Stimulated activated naive CD8-positive, alpha-beta T cell treated with anti-CD3 and anti-CD28 coated beads, Interleukin-15, Interleukin-2, amounts not matched to agents 100 ng/mL and 50 ng/mL, for 24 hours (primary cell): Measurements from ENCODE around the gene PTGFRN.
"Not testable (repeated sequence)": the region's sequence is repeated elsewhere in the genome, so short reads cannot be mapped to it uniquely, and the experiment has no call there.

Experiments used
- H3K27ac Mint-ChIP-seq: one replicate; pipeline ENCODE4 v1.8.0; 2021; ENCODE audit warnings: mild to moderate bottlenecking, mixed read lengths
- H3K27me3 Mint-ChIP-seq: one replicate; pipeline ENCODE4 v1.8.0; 2021; ENCODE audit warnings: mixed read lengths
- H3K36me3 Mint-ChIP-seq: one replicate; pipeline ENCODE4 v1.8.0; 2021; ENCODE audit warnings: low read depth, mixed read lengths
- H3K4me1 Mint-ChIP-seq: one replicate; pipeline ENCODE4 v1.8.0; 2021; ENCODE audit warnings: low read depth, mixed read lengths
- H3K4me3 Mint-ChIP-seq: one replicate; pipeline ENCODE4 v1.8.0; 2021; ENCODE audit warnings: mild to moderate bottlenecking, mixed read lengths
- H3K9me3 Mint-ChIP-seq: one replicate; pipeline ENCODE4 v1.8.0; 2021; ENCODE audit warnings: mixed read lengths

PTGFRN gene

GRCh38 chr1:116919802-116920201 lies 10.1 kb downstream of the PTGFRN start:
- no peaks in the 10 kb centered on the region for H3K27me3 Mint-ChIP-seq
- H3K9me3 Mint-ChIP-seq: no peaks in the 10 kb centered on the region
- peaks cover 13% of the 10 kb centered on the region for H3K4me1 Mint-ChIP-seq
- no peaks in the 10 kb centered on the region for H3K36me3 Mint-ChIP-seq
- H3K27ac Mint-ChIP-seq: peak overlapping the region; percentile 24
- no peak overlapping the region for H3K4me3 Mint-ChIP-seq

- Mint-ChIP-seq H3K27ac (peak overlapping the region; percentile 24), H3K27me3 (no peaks in the 10 kb centered on the region), H3K4me3 (no peak overlapping the region), H3K4me1 (peaks cover 9% of the 10 kb centered on the region), H3K9me3 (no peaks in the 10 kb centered on the region), H3K36me3 (no peaks in the 10 kb centered on the region)
Measured at GRCh38 chr1:116920211-116920610, 10.5 kb downstream of the PTGFRN start.

- Mint-ChIP-seq H3K27me3 (no peaks in the 10 kb centered on the region), H3K36me3 (no peaks in the 10 kb centered on the region), H3K9me3 (no peaks in the 10 kb centered on the region), H3K4me1 (peaks cover 9% of the 10 kb centered on the region), H3K27ac (peak overlapping the region; percentile 12), H3K4me3 (no peak overlapping the region)
Measured at GRCh38 chr1:116921301-116921885, 11.7 kb downstream of the PTGFRN start.

- Mint-ChIP-seq H3K36me3 (no peaks in the 10 kb centered on the region), H3K9me3 (no peaks in the 10 kb centered on the region), H3K4me1 (peaks cover 9% of the 10 kb centered on the region), H3K27me3 (no peaks in the 10 kb centered on the region), H3K27ac (peak overlapping the region; percentile 12), H3K4me3 (no peak overlapping the region)
Measured at GRCh38 chr1:116921937-116922336, 12.2 kb downstream of the PTGFRN start.

- H3K9me3 Mint-ChIP-seq: no peaks in the 10 kb centered on the region
- no peak overlapping the region for H3K27ac Mint-ChIP-seq
- no peak overlapping the region for H3K4me3 Mint-ChIP-seq
- no peaks in the 10 kb centered on the region for H3K36me3 Mint-ChIP-seq
- H3K4me1 Mint-ChIP-seq: peaks cover 9% of the 10 kb centered on the region
- no peaks in the 10 kb centered on the region for H3K27me3 Mint-ChIP-seq
Measured at GRCh38 chr1:116923421-116923820, 13.7 kb downstream of the PTGFRN start.

- H3K9me3 Mint-ChIP-seq: no peaks in the 10 kb centered on the region
Measured at GRCh38 chr1:116927049-116927798, 17.5 kb downstream of the PTGFRN start.

GRCh38 chr1:116929961-116930592 lies 20.4 kb downstream of the PTGFRN start:
- no peak overlapping the region for H3K4me3 Mint-ChIP-seq
- H3K27me3 Mint-ChIP-seq: no peaks in the 10 kb centered on the region
- no peaks in the 10 kb centered on the region for H3K36me3 Mint-ChIP-seq
- no peaks in the 10 kb centered on the region for H3K9me3 Mint-ChIP-seq
- peaks cover 24% of the 10 kb centered on the region for H3K4me1 Mint-ChIP-seq
- H3K27ac Mint-ChIP-seq: no peak overlapping the region

More at GRCh38 chr1:116927049-116927798, 17.5 kb downstream of the PTGFRN start:
- H3K27ac Mint-ChIP-seq: no peak overlapping the region
- H3K27me3 Mint-ChIP-seq: no peaks in the 10 kb centered on the region
- no peak overlapping the region for H3K4me3 Mint-ChIP-seq
- H3K36me3 Mint-ChIP-seq: no peaks in the 10 kb centered on the region
- H3K4me1 Mint-ChIP-seq: no peaks in the 10 kb centered on the region

- H3K4me3 Mint-ChIP-seq: no peak overlapping the region
- no peaks in the 10 kb centered on the region for H3K36me3 Mint-ChIP-seq
- no peak overlapping the region for H3K27ac Mint-ChIP-seq
- H3K4me1 Mint-ChIP-seq: peaks cover 26% of the 10 kb centered on the region
- no peaks in the 10 kb centered on the region for H3K9me3 Mint-ChIP-seq
- H3K27me3 Mint-ChIP-seq: no peaks in the 10 kb centered on the region
Measured at GRCh38 chr1:116931016-116931918, 21.6 kb downstream of the PTGFRN start.

- H3K4me1 Mint-ChIP-seq: peaks cover 26% of the 10 kb centered on the region
- H3K4me3 Mint-ChIP-seq: no peak overlapping the region
- peak overlapping the region; percentile 69 for H3K27ac Mint-ChIP-seq
- H3K36me3 Mint-ChIP-seq: no peaks in the 10 kb centered on the region
- H3K27me3 Mint-ChIP-seq: no peaks in the 10 kb centered on the region
- no peaks in the 10 kb centered on the region for H3K9me3 Mint-ChIP-seq
Measured at GRCh38 chr1:116933606-116934515, 24.1 kb downstream of the PTGFRN start.

GRCh38 chr1:116934586-116935207 lies 25.0 kb downstream of the PTGFRN start:
- Mint-ChIP-seq H3K4me1 (peaks cover 26% of the 10 kb centered on the region), H3K27me3 (no peaks in the 10 kb centered on the region), H3K9me3 (no peaks in the 10 kb centered on the region), H3K27ac (peak overlapping the region; percentile 38), H3K36me3 (no peaks in the 10 kb centered on the region), H3K4me3 (no peak overlapping the region)

GRCh38 chr1:116938216-116938615 lies 28.5 kb downstream of the PTGFRN start:
- Mint-ChIP-seq H3K9me3 (no peaks in the 10 kb centered on the region), H3K27ac (no peak overlapping the region), H3K27me3 (no peaks in the 10 kb centered on the region), H3K36me3 (no peaks in the 10 kb centered on the region), H3K4me1 (peaks cover 31% of the 10 kb centered on the region), H3K4me3 (no peak overlapping the region)

GRCh38 chr1:116939780-116940543 lies 30.2 kb downstream of the PTGFRN start:
- H3K4me3 Mint-ChIP-seq, H3K27me3 Mint-ChIP-seq, H3K27ac Mint-ChIP-seq, H3K9me3 Mint-ChIP-seq, H3K36me3 Mint-ChIP-seq: not testable (repeated sequence)
- H3K4me1 Mint-ChIP-seq: peaks cover 24% of the 10 kb centered on the region
